ENCODE data around the gene EFTUD2. TPM values are rescaled to one million over a fixed set of nuclear protein-coding genes. Genes with fewer than 3 reads are reported as not detected.

The EFTUD2 gene
- total and polyA plus RNA-seq, 11 donors, result 21.3 to 106 (median 65.0) TPM

GRCh38 chr17:44935116-44935515 is 35.9 kb upstream of the EFTUD2 start:
- H3K4me3 ChIP-seq, result no peak overlapping the region
- no peak overlapping the region for H3K27ac ChIP-seq
- intact Hi-C loops (cut with DNase I), result no loop called here
- DNase-seq, result peak in 1 of 5 donors; percentile 51
- 90 to 97% (median 94%) methylated on average over 7 to 9 of the region's 9 CpGs for WGBS, 4 donors
- peaks cover 0 to 8% (median 0%) of the 10 kb centered on the region in 9 donors for H3K36me3 ChIP-seq
- H3K4me1 ChIP-seq, result peaks cover 0 to 28% (median 3%) of the 10 kb centered on the region in 12 donors
- peaks cover 0 to 8% (median 0%) of the 10 kb centered on the region in 12 donors for H3K9me3 ChIP-seq
- TF ChIP-seq CTCF (IDR thresholded peaks at IDR 0.05), result no peak
- no peak for TF ChIP-seq POLR2A (IDR thresholded peaks at IDR 0.05)
- ATAC-seq, result no peak
- H3K27me3 ChIP-seq, result no peaks in the 10 kb centered on the region

- no peak for DNase-seq
- Histone ChIP-seq H3K27me3 (no peaks in the 10 kb centered on the region), H3K27ac (no peak overlapping the region), H3K4me3 (no peak overlapping the region), H3K9me3 (peaks cover 0 to 8% (median 0%) of the 10 kb centered on the region in 12 donors), H3K4me1 (peaks cover 0 to 28% (median 2%) of the 10 kb centered on the region in 12 donors), H3K36me3 (peaks cover 0 to 8% (median 0%) of the 10 kb centered on the region in 9 donors)
- 97 to 99% (median 98%) methylated on average over 7 to 10 of the region's 10 CpGs for WGBS, 4 donors
- ATAC-seq, result no peak
- intact Hi-C loops (cut with DNase I), result no loop called here
- no peak for TF ChIP-seq CTCF (IDR thresholded peaks at IDR 0.05)
- TF ChIP-seq POLR2A (IDR thresholded peaks at IDR 0.05), result no peak
Observed at GRCh38 chr17:44934745-44935105, 35.5 kb upstream of the EFTUD2 start.

- DNase-seq (peak in 1 of 5 donors; percentile 63), ATAC-seq (peak in 2 of 4 donors; percentile 16 to 36)
- TF ChIP-seq POLR2A (IDR thresholded peaks at IDR 0.05) (no peak), CTCF (IDR thresholded peaks at IDR 0.05) (no peak)
- WGBS, 4 donors, result 87 to 91% (median 89%) methylated on average over 22 to 34 of the region's 34 CpGs
- peaks cover 0 to 8% (median 0%) of the 10 kb centered on the region in 9 donors for H3K36me3 ChIP-seq
- no peak overlapping the region for H3K27ac ChIP-seq
- H3K27me3 ChIP-seq, result no peaks in the 10 kb centered on the region
- peaks cover 0 to 28% (median 2%) of the 10 kb centered on the region in 12 donors for H3K4me1 ChIP-seq
- no peak overlapping the region for H3K4me3 ChIP-seq
- intact Hi-C loops (cut with DNase I), result no loop called here
- peaks cover 0 to 8% (median 0%) of the 10 kb centered on the region in 12 donors for H3K9me3 ChIP-seq
Observed at GRCh38 chr17:44933824-44934744, 34.8 kb upstream of the EFTUD2 start.

GRCh38 chr17:44932787-44933097 is 33.5 kb upstream of the EFTUD2 start:
- H3K27ac ChIP-seq, result no peak overlapping the region
- intact Hi-C loops (cut with DNase I), result no loop called here

More at GRCh38 chr17:44932787-44933097, 33.5 kb upstream of the EFTUD2 start:
- Histone ChIP-seq H3K36me3 (peaks cover 0 to 8% (median 0%) of the 10 kb centered on the region in 9 donors), H3K9me3 (no peaks in the 10 kb centered on the region), H3K4me3 (no peak overlapping the region), H3K27me3 (no peaks in the 10 kb centered on the region), H3K4me1 (peaks cover 0 to 28% (median 2%) of the 10 kb centered on the region in 12 donors)
- WGBS, 4 donors, result 47 to 75% (median 55%) methylated on average over 5 to 6 of the region's 6 CpGs
- TF ChIP-seq CTCF (IDR thresholded peaks at IDR 0.05), result no peak
- TF ChIP-seq POLR2A (IDR thresholded peaks at IDR 0.05), result no peak
- DNase-seq (peak in 1 of 5 donors; percentile 20), ATAC-seq (peak in 2 of 4 donors; percentile 40 to 48)
